Hepatocyte (in vitro differentiated cells): ENCODE results near the gene ZBTB20.

Experiments used
- EZH2 ChIP-seq: fragments of 200-600 bp; sonication (generic); IDR thresholded peaks from 2 replicates; pipeline ENCODE4 v1.6.1; 2016; ENCODE audit warnings: antibody characterized with exemption, mild to moderate bottlenecking, borderline replicate concordance
- EZH2phosphoT487 ChIP-seq: fragments of 200-600 bp; sonication (generic); IDR thresholded peaks from one replicate; pipeline ENCODE4 v1.6.1; 2018; ENCODE audit warnings: antibody characterized with exemption, mild to moderate bottlenecking, low read depth, moderate library complexity; ENCODE audit not compliant: unreplicated experiment, severe bottlenecking
- TF ChIP-seq, protein P1 (sequence below): fragments of 200-600 bp; sonication (generic); IDR thresholded peaks from 2 replicates; pipeline ENCODE4 v1.5.1; 2016; ENCODE audit warnings: antibody characterized with exemption, mild to moderate bottlenecking; ENCODE audit not compliant: poor library complexity

- TF ChIP-seq, protein P1, sequence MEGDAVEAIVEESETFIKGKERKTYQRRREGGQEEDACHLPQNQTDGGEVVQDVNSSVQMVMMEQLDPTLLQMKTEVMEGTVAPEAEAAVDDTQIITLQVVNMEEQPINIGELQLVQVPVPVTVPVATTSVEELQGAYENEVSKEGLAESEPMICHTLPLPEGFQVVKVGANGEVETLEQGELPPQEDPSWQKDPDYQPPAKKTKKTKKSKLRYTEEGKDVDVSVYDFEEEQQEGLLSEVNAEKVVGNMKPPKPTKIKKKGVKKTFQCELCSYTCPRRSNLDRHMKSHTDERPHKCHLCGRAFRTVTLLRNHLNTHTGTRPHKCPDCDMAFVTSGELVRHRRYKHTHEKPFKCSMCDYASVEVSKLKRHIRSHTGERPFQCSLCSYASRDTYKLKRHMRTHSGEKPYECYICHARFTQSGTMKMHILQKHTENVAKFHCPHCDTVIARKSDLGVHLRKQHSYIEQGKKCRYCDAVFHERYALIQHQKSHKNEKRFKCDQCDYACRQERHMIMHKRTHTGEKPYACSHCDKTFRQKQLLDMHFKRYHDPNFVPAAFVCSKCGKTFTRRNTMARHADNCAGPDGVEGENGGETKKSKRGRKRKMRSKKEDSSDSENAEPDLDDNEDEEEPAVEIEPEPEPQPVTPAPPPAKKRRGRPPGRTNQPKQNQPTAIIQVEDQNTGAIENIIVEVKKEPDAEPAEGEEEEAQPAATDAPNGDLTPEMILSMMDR: no peak
- TF ChIP-seq EZH2 (no peak), EZH2phosphoT487 (no peak)
These were observed 288.8 kb downstream of the ZBTB20 start for GRCh38 chr3:114858329-114858728.
